Stomach smooth muscle (tissue), 2 donors: ENCODE results near the gene NNMT.

Source experiments
- H3K27ac ChIP-seq: one replicate; pipeline ENCODE4 v1.7.0; 2013; ENCODE audit warnings: mild to moderate bottlenecking, low read length, inconsistent platforms
- H3K27me3 ChIP-seq, 2 donors: one replicate each; pipeline ENCODE4 v1.7.0; 2013; ENCODE audit warnings: low read length in 2 of 2; ENCODE audit not compliant: insufficient read depth in 2 of 2, control insufficient read depth in 1 of 2
- H3K36me3 ChIP-seq, 2 donors: one replicate each; pipeline ENCODE4 v1.7.0; 2013; ENCODE audit warnings: low read length in 2 of 2; ENCODE audit not compliant: control insufficient read depth in 2 of 2, insufficient read depth in 2 of 2
- H3K4me1 ChIP-seq: one replicate; pipeline ENCODE4 v1.7.0; 2013; ENCODE audit warnings: low read length; ENCODE audit not compliant: control insufficient read depth, insufficient read depth
- H3K4me3 ChIP-seq, 2 donors: one replicate each; pipeline ENCODE4 v1.7.0; 2013; ENCODE audit warnings: low read length in 2 of 2
- H3K9ac ChIP-seq, 2 donors: one replicate each; pipeline ENCODE4 v1.7.0; 2013; ENCODE audit warnings: low read length in 2 of 2, mild to moderate bottlenecking in 1 of 2
- H3K9me3 ChIP-seq, 2 donors: one replicate each; pipeline ENCODE4 v1.7.0; 2013; ENCODE audit warnings: low read length in 2 of 2; ENCODE audit not compliant: control insufficient read depth in 2 of 2
- donor health status: healthy.
- donor health status: Pancreatic carcinoma.

The NNMT gene

GRCh38 chr11:114295676-114296604, at the start of gene NNMT:
NNMT (plus strand) TSS chr11:114296399; CDS start chr11:114296557, 158 bp downstream.
- Histone ChIP-seq H3K27ac (peak within 1 kb of the TSS; percentile 82), H3K4me3 (peak within 1 kb of the TSS; percentile 27 to 57), H3K9ac (peak within 1 kb of the TSS; percentile 42 to 68), H3K4me1 (peaks cover 4% of the 10 kb centered on the region), H3K9me3 (peaks cover 0 to 3% of the 10 kb centered on the region in 2 donors), H3K27me3 (no peaks in the 10 kb centered on the region), H3K36me3 (no peaks in the 10 kb centered on the region)

- H3K9me3 ChIP-seq = no peaks in the 10 kb centered on the region
- H3K9ac ChIP-seq = no peak overlapping the region
- H3K27me3 ChIP-seq = no peaks in the 10 kb centered on the region
- peaks cover 30 to 62% of the 10 kb centered on the region in 2 donors for H3K36me3 ChIP-seq
- H3K4me1 ChIP-seq = peaks cover 22% of the 10 kb centered on the region
- no peak overlapping the region for H3K4me3 ChIP-seq
- H3K27ac ChIP-seq = no peak overlapping the region
Observed at GRCh38 chr11:114247070-114247789, 49.0 kb upstream of the NNMT start.

DNA sequence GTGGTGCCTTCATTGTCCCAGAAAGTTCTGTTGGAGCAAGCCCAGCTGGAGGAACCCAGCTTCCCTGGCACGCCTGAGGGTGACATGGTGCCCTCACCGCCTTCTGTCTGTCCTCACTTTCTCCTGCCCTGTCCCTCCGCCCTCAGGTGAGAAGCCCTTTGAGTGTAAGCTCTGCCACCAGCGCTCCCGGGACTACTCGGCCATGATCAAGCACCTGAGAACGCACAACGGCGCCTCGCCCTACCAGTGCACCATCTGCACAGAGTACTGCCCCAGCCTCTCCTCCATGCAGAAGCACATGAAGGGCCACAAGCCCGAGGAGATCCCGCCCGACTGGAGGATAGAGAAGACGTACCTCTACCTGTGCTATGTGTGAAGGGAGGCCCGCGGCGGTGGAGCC, 46.0 kb upstream of the NNMT start:
- Histone ChIP-seq H3K36me3 (peaks cover 26 to 53% of the 10 kb centered on the region in 2 donors), H3K27me3 (no peaks in the 10 kb centered on the region), H3K4me3 (no peak overlapping the region), H3K9ac (no peak overlapping the region), H3K4me1 (peaks cover 7% of the 10 kb centered on the region), H3K9me3 (no peaks in the 10 kb centered on the region), H3K27ac (no peak overlapping the region)

- Histone ChIP-seq H3K4me3 (no peak overlapping the region), H3K9me3 (no peaks in the 10 kb centered on the region), H3K4me1 (peaks cover 7% of the 10 kb centered on the region), H3K36me3 (peaks cover 26 to 47% of the 10 kb centered on the region in 2 donors), H3K9ac (no peak overlapping the region), H3K27ac (peak overlapping the region; percentile 18), H3K27me3 (no peaks in the 10 kb centered on the region)
Observed at GRCh38 chr11:114250993-114251814, 45.0 kb upstream of the NNMT start.

DNA sequence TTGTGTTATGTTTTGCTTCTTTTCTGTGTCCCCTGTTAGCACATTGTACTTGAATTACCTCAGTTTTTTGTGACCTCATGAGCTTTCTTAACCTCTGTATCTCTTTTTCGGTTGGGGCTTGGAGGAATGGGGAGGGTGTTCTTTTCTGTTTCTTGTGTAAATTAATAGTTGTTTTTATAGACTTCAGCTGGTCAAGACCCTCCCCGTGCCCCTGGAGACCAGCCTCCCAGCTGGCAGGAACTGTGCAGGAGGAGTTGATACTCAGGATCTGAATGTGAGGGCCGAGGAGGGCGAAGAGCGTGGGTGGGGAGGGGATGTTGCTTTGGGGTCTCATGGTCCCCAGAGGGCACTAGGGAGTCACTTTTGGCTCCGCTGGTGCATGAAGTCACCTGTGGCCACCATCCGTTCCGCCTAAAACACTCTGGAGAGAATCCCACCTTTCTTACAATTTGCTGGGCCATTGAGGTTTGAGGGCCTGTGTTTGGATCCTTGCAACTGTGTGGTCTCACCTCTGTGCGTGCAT, 44.3 kb upstream of the NNMT start:
- Histone ChIP-seq H3K27ac (no peak overlapping the region), H3K9ac (no peak overlapping the region), H3K9me3 (no peaks in the 10 kb centered on the region), H3K36me3 (peaks cover 26 to 45% of the 10 kb centered on the region in 2 donors), H3K4me1 (peaks cover 10% of the 10 kb centered on the region), H3K4me3 (no peak overlapping the region), H3K27me3 (no peaks in the 10 kb centered on the region)

GRCh38 chr11:114252767-114253166, 43.4 kb upstream of the NNMT start:
- Histone ChIP-seq H3K9me3 (no peaks in the 10 kb centered on the region), H3K4me3 (no peak overlapping the region), H3K4me1 (peaks cover 19% of the 10 kb centered on the region), H3K36me3 (peaks cover 23 to 39% of the 10 kb centered on the region in 2 donors), H3K9ac (no peak overlapping the region), H3K27me3 (no peaks in the 10 kb centered on the region), H3K27ac (no peak overlapping the region)

DNA sequence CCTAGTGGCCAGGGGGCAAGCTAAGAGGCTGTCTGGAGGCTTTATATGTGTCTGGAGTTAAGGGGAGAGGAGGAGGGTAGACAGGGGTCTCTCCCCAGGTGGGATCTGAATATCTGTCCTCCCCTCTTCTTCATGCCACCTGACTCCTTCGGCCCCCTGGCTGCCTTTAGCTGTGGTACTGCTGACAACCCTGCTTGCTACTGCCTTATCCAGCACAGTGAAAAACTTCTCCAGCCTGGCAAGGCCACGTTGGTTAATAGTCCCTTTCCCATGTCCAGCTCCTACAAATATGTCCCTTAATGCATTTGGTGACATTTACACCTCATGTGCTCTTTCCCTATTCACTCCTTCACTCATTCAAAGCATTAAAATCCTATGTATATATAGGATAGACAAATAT, 42.4 kb upstream of the NNMT start:
- Histone ChIP-seq H3K27me3 (no peaks in the 10 kb centered on the region), H3K9ac (no peak overlapping the region), H3K9me3 (no peaks in the 10 kb centered on the region), H3K36me3 (peaks cover 16 to 31% of the 10 kb centered on the region in 2 donors), H3K27ac (no peak overlapping the region), H3K4me3 (no peak overlapping the region), H3K4me1 (peaks cover 27% of the 10 kb centered on the region)

- Histone ChIP-seq H3K36me3 (peaks cover 16 to 31% of the 10 kb centered on the region in 2 donors), H3K9me3 (no peaks in the 10 kb centered on the region), H3K27me3 (no peaks in the 10 kb centered on the region), H3K4me3 (no peak overlapping the region), H3K27ac (no peak overlapping the region), H3K9ac (no peak overlapping the region), H3K4me1 (peaks cover 34% of the 10 kb centered on the region)
Observed at GRCh38 chr11:114254571-114255146, 41.5 kb upstream of the NNMT start.

- H3K4me3 ChIP-seq = no peak overlapping the region
- H3K4me1 ChIP-seq = peaks cover 40% of the 10 kb centered on the region
- no peak overlapping the region for H3K9ac ChIP-seq
- peaks cover 16 to 30% of the 10 kb centered on the region in 2 donors for H3K36me3 ChIP-seq
- no peaks in the 10 kb centered on the region for H3K27me3 ChIP-seq
- H3K27ac ChIP-seq = no peak overlapping the region
- H3K9me3 ChIP-seq = no peaks in the 10 kb centered on the region
Observed at GRCh38 chr11:114255289-114255688, 40.9 kb upstream of the NNMT start.
